PFSK-1 (cell line): ENCODE data around the gene GPR17.

Experiments
- FOXP2 ChIP-seq: optimal IDR thresholded peaks from 2 replicates; pipeline ENCODE3; 2011; ENCODE audit warnings: borderline replicate concordance, control low read depth, inconsistent platforms; ENCODE audit not compliant: insufficient read depth; ENCODE audit errors: extremely low read length, extremely low read depth
- POLR2AphosphoS5 ChIP-seq: IDR thresholded peaks from 2 replicates; pipeline ENCODE4 v1.6.1; 2012; ENCODE audit warnings: low read depth, mild to moderate bottlenecking, control low read depth, low read length, moderate library complexity
- SIN3A ChIP-seq: IDR thresholded peaks from 2 replicates; pipeline ENCODE4 v1.6.1; 2012; ENCODE audit warnings: mild to moderate bottlenecking, low read length, moderate library complexity, borderline replicate concordance; ENCODE audit not compliant: insufficient read depth
- TAF1 ChIP-seq: IDR thresholded peaks from 2 replicates; pipeline ENCODE4 v1.6.1; 2012; ENCODE audit warnings: low read length, control low read depth, borderline replicate concordance; ENCODE audit not compliant: insufficient read depth
- TF ChIP-seq, protein P1 (sequence below), 2 experiments: IDR thresholded peaks; 2 replicates each; pipeline versions ENCODE4 v1.6.1 to v1.8.0; 2011 to 2012; ENCODE audit warnings: low read depth in 2 of 2, low read length in 2 of 2, control low read depth in 1 of 2, inconsistent platforms in 1 of 2, mild to moderate bottlenecking in 1 of 2, moderate library complexity in 1 of 2; ENCODE audit not compliant: insufficient read depth in 1 of 2

DNA sequence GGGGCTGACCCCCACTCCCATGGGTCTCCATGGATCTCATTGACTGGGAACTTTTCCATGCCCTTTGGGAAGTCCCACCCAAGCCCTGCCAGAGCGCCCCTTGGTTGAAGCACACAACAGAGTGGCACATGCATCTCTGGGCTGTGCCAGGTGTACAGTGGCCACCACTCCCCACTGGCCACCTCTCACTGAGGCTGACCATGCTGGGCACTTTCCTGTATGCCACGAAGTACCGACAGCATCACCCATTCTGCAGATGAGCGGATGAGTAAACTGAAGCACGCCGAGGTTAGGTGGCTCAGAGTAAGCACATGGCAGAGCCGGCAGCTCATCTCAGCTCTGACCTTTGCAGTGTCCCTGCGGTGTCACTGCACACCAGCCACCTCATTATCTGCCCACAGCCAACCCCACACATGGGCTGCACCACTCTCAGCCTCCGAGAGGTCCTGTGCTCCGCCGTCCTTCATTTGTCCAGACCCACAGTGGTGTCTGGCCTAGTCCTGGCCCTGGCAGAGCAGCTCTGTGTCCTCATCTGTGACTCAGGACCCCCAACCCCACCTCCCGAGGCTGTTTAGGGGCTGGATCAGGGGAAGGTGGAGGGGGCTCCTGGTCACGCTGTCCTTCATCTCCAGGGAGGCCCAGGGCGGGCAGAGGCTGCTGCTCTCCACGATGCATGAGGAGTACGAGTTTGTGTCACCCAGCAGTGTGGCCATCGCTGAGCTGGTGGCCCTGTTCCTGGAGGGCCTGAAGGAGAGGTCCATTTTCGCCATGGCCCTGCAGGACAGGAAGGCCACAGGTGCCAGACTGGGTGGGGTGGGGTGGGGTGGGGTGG lies 18.0 kb upstream of the GPR17 start:
- TF ChIP-seq SIN3A (no peak), FOXP2 (no peak), POLR2AphosphoS5 (no peak), TAF1 (no peak)
- TF ChIP-seq, protein P1, sequence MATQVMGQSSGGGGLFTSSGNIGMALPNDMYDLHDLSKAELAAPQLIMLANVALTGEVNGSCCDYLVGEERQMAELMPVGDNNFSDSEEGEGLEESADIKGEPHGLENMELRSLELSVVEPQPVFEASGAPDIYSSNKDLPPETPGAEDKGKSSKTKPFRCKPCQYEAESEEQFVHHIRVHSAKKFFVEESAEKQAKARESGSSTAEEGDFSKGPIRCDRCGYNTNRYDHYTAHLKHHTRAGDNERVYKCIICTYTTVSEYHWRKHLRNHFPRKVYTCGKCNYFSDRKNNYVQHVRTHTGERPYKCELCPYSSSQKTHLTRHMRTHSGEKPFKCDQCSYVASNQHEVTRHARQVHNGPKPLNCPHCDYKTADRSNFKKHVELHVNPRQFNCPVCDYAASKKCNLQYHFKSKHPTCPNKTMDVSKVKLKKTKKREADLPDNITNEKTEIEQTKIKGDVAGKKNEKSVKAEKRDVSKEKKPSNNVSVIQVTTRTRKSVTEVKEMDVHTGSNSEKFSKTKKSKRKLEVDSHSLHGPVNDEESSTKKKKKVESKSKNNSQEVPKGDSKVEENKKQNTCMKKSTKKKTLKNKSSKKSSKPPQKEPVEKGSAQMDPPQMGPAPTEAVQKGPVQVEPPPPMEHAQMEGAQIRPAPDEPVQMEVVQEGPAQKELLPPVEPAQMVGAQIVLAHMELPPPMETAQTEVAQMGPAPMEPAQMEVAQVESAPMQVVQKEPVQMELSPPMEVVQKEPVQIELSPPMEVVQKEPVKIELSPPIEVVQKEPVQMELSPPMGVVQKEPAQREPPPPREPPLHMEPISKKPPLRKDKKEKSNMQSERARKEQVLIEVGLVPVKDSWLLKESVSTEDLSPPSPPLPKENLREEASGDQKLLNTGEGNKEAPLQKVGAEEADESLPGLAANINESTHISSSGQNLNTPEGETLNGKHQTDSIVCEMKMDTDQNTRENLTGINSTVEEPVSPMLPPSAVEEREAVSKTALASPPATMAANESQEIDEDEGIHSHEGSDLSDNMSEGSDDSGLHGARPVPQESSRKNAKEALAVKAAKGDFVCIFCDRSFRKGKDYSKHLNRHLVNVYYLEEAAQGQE (IDR thresholded peaks at IDR 0.05; ENCODE audit: insufficient read depth in 1 of 2, low read depth in 2 of 2, low read length in 2 of 2): no peak
